Measurements from ENCODE around the gene DNAJC15. TPM values are rescaled to one million over a fixed set of nuclear protein-coding genes. Genes with fewer than 3 reads are reported as not detected.

DNAJC15 gene
- total RNA-seq, 1 experiment from 2014 or later: 79.8 TPM

DNA sequence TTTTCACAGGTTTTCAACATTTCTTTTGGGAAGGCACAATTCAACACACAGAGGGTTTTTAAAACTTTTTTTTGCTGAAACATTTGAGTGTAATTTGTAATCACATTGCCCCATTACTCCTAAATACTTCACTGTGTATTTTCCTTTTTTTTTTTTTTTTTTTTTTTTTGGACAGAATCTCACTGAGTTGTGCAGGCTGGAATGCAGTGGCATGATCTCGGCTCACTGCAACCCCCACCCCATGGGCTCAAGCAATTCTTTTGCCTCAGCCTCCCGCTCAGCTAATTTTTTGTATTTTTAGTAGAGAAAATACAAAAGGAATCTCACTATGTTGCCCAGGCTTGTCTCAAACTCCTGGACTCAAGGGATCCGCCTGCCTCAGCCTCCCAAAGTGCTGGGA is 14.8 kb upstream of the DNAJC15 start:
- no peaks in the 10 kb centered on the region for H3K36me3 ChIP-seq (ENCODE audit: insufficient read depth, low read length)
- no peaks in the 10 kb centered on the region for H3K27me3 ChIP-seq (ENCODE audit: low read length)
- H3K9me3 ChIP-seq (ENCODE audit: low read length): no peaks in the 10 kb centered on the region
- H3K4me1 ChIP-seq (ENCODE audit: low read length): no peaks in the 10 kb centered on the region
- no peak overlapping the region for H3K4me3 ChIP-seq (ENCODE audit: low read length)
- no peak overlapping the region for H2AFZ ChIP-seq (ENCODE audit: low read length)
- no peaks in the 10 kb centered on the region for H3K79me2 ChIP-seq (ENCODE audit: low read length)
- no peaks in the 10 kb centered on the region for H4K20me1 ChIP-seq (ENCODE audit: insufficient read depth, low read depth, low read length)
- H3K9ac ChIP-seq (ENCODE audit: low read length): no peak overlapping the region
- H3K27ac ChIP-seq (ENCODE audit: low read length): no peak overlapping the region
- no peak overlapping the region for H3K4me2 ChIP-seq (ENCODE audit: low read depth, low read length, poor library complexity, severe bottlenecking)
- H3K9me2 ChIP-seq (replicated peaks; ENCODE audit: insufficient read depth, low read length): no peaks in the 10 kb centered on the region
- DNase-seq: no peak

DNA sequence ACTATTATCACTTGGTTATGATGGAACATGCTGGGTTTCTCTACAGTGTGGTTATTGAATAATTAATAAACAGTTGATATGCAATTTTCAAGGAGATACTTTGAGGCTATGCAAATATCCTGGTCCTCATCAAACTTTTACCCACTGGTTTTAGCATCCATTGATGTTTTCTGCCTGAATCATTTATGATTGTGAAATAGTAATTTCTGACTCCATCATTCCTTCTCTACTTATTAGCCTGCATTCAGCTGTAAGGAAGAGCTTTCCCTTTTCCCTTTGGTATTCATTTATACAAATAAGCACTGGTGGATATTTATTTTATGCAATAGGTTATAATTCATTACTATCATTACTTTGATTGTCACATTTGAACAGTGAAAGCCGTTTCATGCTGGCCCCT is 13.9 kb upstream of the DNAJC15 start:
- Histone ChIP-seq H3K79me2 (ENCODE audit: low read length) (no peaks in the 10 kb centered on the region), H3K9me2 (replicated peaks; ENCODE audit: insufficient read depth, low read length) (no peaks in the 10 kb centered on the region), H3K9ac (ENCODE audit: low read length) (no peak overlapping the region), H3K27ac (ENCODE audit: low read length) (no peak overlapping the region), H3K9me3 (ENCODE audit: low read length) (no peaks in the 10 kb centered on the region), H3K36me3 (ENCODE audit: insufficient read depth, low read length) (no peaks in the 10 kb centered on the region), H3K4me1 (ENCODE audit: low read length) (no peaks in the 10 kb centered on the region), H2AFZ (ENCODE audit: low read length) (no peak overlapping the region), H3K4me2 (ENCODE audit: low read depth, low read length, poor library complexity, severe bottlenecking) (no peak overlapping the region), H4K20me1 (ENCODE audit: insufficient read depth, low read depth, low read length) (no peaks in the 10 kb centered on the region), H3K4me3 (ENCODE audit: low read length) (no peak overlapping the region), H3K27me3 (ENCODE audit: low read length) (no peaks in the 10 kb centered on the region)
- DNase-seq: no peak

DNA sequence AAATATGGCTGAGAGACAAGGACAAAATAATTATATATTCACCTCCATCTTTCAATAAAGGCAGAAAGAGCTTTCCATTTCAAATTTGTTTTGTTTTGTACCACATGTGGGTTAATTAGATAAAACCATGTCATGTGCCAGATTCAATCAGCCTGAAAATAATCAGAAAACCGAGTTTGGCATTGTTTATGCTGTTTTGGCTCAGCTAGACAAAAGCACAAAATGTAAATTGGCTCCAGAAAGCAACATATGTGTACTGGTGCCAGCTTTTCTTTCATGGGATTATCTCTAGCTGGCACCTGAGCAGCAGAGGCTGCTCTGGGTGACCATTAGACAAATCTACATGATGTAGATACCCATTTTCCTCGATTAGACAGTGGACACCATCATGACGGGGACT is 9.2 kb upstream of the DNAJC15 start:
- Histone ChIP-seq H3K27me3 (ENCODE audit: low read length) (no peaks in the 10 kb centered on the region), H3K79me2 (ENCODE audit: low read length) (no peaks in the 10 kb centered on the region), H3K9me3 (ENCODE audit: low read length) (no peaks in the 10 kb centered on the region), H3K4me3 (ENCODE audit: low read length) (no peak overlapping the region), H4K20me1 (ENCODE audit: insufficient read depth, low read depth, low read length) (no peaks in the 10 kb centered on the region), H3K9ac (ENCODE audit: low read length) (no peak overlapping the region), H3K9me2 (replicated peaks; ENCODE audit: insufficient read depth, low read length) (peaks cover 9% of the 10 kb centered on the region; the same call in 1 of the 2 replicates), H3K4me2 (ENCODE audit: low read depth, low read length, poor library complexity, severe bottlenecking) (no peak overlapping the region), H3K4me1 (ENCODE audit: low read length) (no peaks in the 10 kb centered on the region), H2AFZ (ENCODE audit: low read length) (no peak overlapping the region), H3K36me3 (ENCODE audit: insufficient read depth, low read length) (no peaks in the 10 kb centered on the region), H3K27ac (ENCODE audit: low read length) (no peak overlapping the region)
- DNase-seq: no peak

DNA sequence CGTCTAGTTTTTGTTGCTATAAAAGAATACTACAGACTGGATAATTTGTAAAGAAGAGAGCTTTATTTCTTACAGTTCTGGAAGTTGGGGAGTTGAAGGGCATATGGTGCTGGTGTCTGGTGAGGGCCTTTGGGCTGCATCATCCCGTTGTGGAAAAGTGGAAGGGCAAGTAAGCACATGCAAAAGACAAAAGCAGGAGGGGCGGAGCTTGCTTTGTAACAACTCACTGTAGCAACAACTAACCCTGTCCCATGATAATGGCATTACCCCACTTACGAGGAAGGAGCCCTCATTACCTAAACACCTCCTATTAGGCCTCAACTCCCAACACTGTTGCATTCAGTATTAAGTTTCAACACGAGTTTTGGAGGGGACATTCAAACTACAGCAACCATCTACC is 7.2 kb upstream of the DNAJC15 start:
- Histone ChIP-seq H3K9ac (ENCODE audit: low read length) (no peak overlapping the region), H3K4me3 (ENCODE audit: low read length) (no peak overlapping the region), H3K9me2 (replicated peaks; ENCODE audit: insufficient read depth, low read length) (peaks cover 9% of the 10 kb centered on the region; the same call in 1 of the 2 replicates), H2AFZ (ENCODE audit: low read length) (no peak overlapping the region), H3K79me2 (ENCODE audit: low read length) (no peaks in the 10 kb centered on the region), H3K27ac (ENCODE audit: low read length) (no peak overlapping the region), H3K27me3 (ENCODE audit: low read length) (no peaks in the 10 kb centered on the region), H4K20me1 (ENCODE audit: insufficient read depth, low read depth, low read length) (no peaks in the 10 kb centered on the region), H3K36me3 (ENCODE audit: insufficient read depth, low read length) (no peaks in the 10 kb centered on the region), H3K4me1 (ENCODE audit: low read length) (no peaks in the 10 kb centered on the region), H3K4me2 (ENCODE audit: low read depth, low read length, poor library complexity, severe bottlenecking) (no peak overlapping the region), H3K9me3 (ENCODE audit: low read length) (no peaks in the 10 kb centered on the region)
- DNase-seq: no peak

DNA sequence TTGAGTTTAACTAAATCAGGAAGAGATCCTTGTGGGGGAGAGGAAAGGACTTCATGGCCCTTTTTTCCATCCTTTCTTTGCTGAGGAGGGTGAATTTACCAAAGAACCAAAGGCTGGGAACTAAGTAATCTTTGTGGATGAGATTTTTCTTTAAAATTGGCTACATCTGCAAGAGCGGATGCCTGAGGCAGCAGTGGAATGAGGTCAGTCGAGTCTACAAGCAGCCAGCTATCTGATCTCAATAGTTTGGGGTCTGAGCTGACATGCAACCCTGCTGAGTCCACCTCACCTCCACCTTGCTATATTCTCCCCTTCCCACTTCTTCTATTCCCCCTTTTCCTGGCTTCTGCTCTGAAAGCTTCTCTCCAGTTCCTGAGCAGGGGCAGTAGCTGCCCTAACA is 3.6 kb upstream of the DNAJC15 start:
- no peak for DNase-seq
- Histone ChIP-seq H3K79me2 (ENCODE audit: low read length) (peaks cover 17% of the 10 kb centered on the region), H3K36me3 (ENCODE audit: insufficient read depth, low read length) (peaks cover under 1% of the 10 kb centered on the region; the same call in 1 of the 2 replicates), H2AFZ (ENCODE audit: low read length) (no peak overlapping the region), H3K4me2 (ENCODE audit: low read depth, low read length, poor library complexity, severe bottlenecking) (no peak overlapping the region), H3K4me3 (ENCODE audit: low read length) (no peak overlapping the region), H4K20me1 (ENCODE audit: insufficient read depth, low read depth, low read length) (no peaks in the 10 kb centered on the region), H3K27ac (ENCODE audit: low read length) (no peak overlapping the region), H3K4me1 (ENCODE audit: low read length) (peaks cover 16% of the 10 kb centered on the region), H3K9me2 (replicated peaks; ENCODE audit: insufficient read depth, low read length) (peaks cover 9% of the 10 kb centered on the region; the same call in 1 of the 2 replicates), H3K9me3 (ENCODE audit: low read length) (no peaks in the 10 kb centered on the region), H3K9ac (ENCODE audit: low read length) (no peak overlapping the region), H3K27me3 (ENCODE audit: low read length) (no peaks in the 10 kb centered on the region)

DNA sequence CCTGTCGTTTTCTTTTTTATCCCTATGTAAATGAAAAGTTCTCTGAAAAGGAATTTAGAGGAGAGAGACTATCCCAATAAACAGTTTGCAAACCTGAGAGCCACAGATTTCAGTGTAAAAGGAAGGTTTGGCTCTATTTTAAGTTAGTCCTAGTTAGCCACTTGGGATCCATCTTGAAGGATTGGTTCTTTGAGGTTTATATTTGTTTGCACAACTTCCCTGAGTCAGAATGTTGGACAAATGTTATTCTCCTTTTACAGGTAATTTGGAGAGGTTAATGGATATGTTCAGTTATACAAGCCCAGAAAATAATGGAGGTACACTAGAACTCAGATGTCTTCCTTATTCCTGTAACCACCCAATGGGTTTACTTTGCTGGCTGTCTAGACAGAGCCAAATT is 2.6 kb upstream of the DNAJC15 start:
- Histone ChIP-seq H3K27ac (ENCODE audit: low read length) (no peak overlapping the region), H3K9me3 (ENCODE audit: low read length) (no peaks in the 10 kb centered on the region), H3K36me3 (ENCODE audit: insufficient read depth, low read length) (peaks cover 8% of the 10 kb centered on the region), H3K4me2 (ENCODE audit: low read depth, low read length, poor library complexity, severe bottlenecking) (no peak overlapping the region), H3K4me3 (ENCODE audit: low read length) (no peak overlapping the region), H3K4me1 (ENCODE audit: low read length) (peaks cover 25% of the 10 kb centered on the region), H3K27me3 (ENCODE audit: low read length) (no peaks in the 10 kb centered on the region), H3K9ac (ENCODE audit: low read length) (no peak overlapping the region), H3K9me2 (replicated peaks; ENCODE audit: insufficient read depth, low read length) (peaks cover 9% of the 10 kb centered on the region; the same call in 1 of the 2 replicates), H4K20me1 (ENCODE audit: insufficient read depth, low read depth, low read length) (no peaks in the 10 kb centered on the region), H3K79me2 (ENCODE audit: low read length) (peaks cover 27% of the 10 kb centered on the region), H2AFZ (ENCODE audit: low read length) (no peak overlapping the region)
- DNase-seq: no peak

DNA sequence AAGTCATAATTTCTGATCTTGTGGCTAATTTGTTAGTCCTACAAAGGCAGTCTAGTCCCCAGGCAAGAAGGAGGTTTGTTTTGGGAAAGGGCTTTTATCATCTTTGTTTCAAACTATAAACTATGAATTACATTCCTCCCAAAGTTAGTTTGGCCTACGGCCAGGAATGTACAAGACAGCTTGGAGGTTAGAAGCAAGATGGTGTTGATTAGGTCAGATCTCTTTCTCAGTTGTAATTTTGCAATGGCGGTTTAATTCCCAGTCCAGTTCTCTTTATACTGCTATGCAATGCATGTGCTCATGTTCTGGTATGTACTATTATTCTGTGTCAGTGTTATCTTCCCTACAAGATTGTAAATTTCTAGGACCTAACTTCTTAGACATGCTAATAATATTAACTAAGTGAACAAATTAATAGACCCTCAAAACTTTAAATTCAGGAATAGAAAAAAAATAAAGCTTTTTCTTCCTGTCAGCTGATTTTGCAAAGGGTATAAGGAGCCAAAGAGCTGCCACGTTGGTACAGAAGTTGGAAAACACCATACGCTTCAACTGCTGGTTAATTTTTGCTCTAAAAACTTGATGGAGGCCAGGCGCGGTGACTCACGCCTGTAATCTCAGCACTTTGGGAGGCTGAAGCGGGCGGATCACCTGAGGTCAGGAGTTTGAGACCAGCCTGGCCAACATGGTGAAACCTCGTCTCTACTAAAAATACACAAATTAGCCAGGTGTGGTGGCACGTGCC is 1.3 kb upstream of the DNAJC15 start:
- Histone ChIP-seq H3K36me3 (ENCODE audit: insufficient read depth, low read length) (peaks cover 10% of the 10 kb centered on the region), H3K9ac (ENCODE audit: low read length) (no peak overlapping the region), H4K20me1 (ENCODE audit: insufficient read depth, low read depth, low read length) (no peaks in the 10 kb centered on the region), H3K4me1 (ENCODE audit: low read length) (peaks cover 38% of the 10 kb centered on the region), H3K27me3 (ENCODE audit: low read length) (no peaks in the 10 kb centered on the region), H2AFZ (ENCODE audit: low read length) (no peak overlapping the region), H3K9me2 (replicated peaks; ENCODE audit: insufficient read depth, low read length) (peaks cover 2% of the 10 kb centered on the region; the same call in 1 of the 2 replicates), H3K4me2 (ENCODE audit: low read depth, low read length, poor library complexity, severe bottlenecking) (peak overlapping the region; percentile 90), H3K27ac (ENCODE audit: low read length) (no peak overlapping the region), H3K79me2 (ENCODE audit: low read length) (peaks cover 40% of the 10 kb centered on the region), H3K4me3 (ENCODE audit: low read length) (peak overlapping the region; percentile 97; the same call in 1 of the 2 replicates), H3K9me3 (ENCODE audit: low read length) (no peaks in the 10 kb centered on the region)
- DNase-seq: no peak

DNA sequence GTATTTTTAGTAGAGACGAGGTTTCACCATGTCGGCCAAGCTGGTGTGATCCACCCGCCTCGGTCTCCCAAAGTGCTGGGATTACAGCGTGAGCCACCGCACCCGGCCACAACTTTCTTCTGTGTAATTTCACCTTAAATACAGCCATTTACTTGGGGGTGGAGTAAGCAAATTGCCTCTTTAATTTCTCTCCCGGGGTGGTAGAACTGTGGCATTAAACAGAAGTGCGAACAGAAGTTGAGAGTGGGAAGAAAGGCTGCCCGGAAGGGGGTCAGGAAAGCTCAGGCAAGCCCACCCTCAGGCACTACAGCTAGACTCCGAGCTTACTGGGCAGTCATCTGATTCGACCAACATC is 475 bp upstream of the DNAJC15 start:
- H3K9ac ChIP-seq (ENCODE audit: low read length): peak overlapping the region; percentile 96
- no peaks in the 10 kb centered on the region for H4K20me1 ChIP-seq (ENCODE audit: insufficient read depth, low read depth, low read length)
- H3K27me3 ChIP-seq (ENCODE audit: low read length): no peaks in the 10 kb centered on the region
- H3K9me2 ChIP-seq (replicated peaks; ENCODE audit: insufficient read depth, low read length): no peaks in the 10 kb centered on the region
- peak overlapping the region; percentile 90 for H3K27ac ChIP-seq (ENCODE audit: low read length)
- peak overlapping the region; percentile 90 for H3K4me2 ChIP-seq (ENCODE audit: low read depth, low read length, poor library complexity, severe bottlenecking)
- H2AFZ ChIP-seq (ENCODE audit: low read length): peak overlapping the region; percentile 91
- H3K36me3 ChIP-seq (ENCODE audit: insufficient read depth, low read length): peaks cover 17% of the 10 kb centered on the region
- peak; percentile 79 for DNase-seq
- H3K79me2 ChIP-seq (ENCODE audit: low read length): peaks cover 48% of the 10 kb centered on the region
- no peaks in the 10 kb centered on the region for H3K9me3 ChIP-seq (ENCODE audit: low read length)
- H3K4me1 ChIP-seq (ENCODE audit: low read length): peaks cover 46% of the 10 kb centered on the region
- H3K4me3 ChIP-seq (ENCODE audit: low read length): peak overlapping the region; percentile 97

All from Karpas-422 (cell line).